Activated CD4-positive, CD25-positive, alpha-beta regulatory T cell treated with anti-CD3 and anti-CD28 coated beads, Interleukin-2, amount 50 U/mL, for 16 hours (primary cell): ENCODE data around the gene RABEP1.
"Not testable (repeated sequence)": the region's sequence is repeated elsewhere in the genome, so short reads cannot be mapped to it uniquely, and the experiment has no call there.

ENCODE experiments used
- DNase-seq: peaks from one replicate; pipeline ENCODE4 v3.0.0-alpha.2; 2020; ENCODE audit warnings: low read depth, low spot score

RABEP1 gene, protein sequence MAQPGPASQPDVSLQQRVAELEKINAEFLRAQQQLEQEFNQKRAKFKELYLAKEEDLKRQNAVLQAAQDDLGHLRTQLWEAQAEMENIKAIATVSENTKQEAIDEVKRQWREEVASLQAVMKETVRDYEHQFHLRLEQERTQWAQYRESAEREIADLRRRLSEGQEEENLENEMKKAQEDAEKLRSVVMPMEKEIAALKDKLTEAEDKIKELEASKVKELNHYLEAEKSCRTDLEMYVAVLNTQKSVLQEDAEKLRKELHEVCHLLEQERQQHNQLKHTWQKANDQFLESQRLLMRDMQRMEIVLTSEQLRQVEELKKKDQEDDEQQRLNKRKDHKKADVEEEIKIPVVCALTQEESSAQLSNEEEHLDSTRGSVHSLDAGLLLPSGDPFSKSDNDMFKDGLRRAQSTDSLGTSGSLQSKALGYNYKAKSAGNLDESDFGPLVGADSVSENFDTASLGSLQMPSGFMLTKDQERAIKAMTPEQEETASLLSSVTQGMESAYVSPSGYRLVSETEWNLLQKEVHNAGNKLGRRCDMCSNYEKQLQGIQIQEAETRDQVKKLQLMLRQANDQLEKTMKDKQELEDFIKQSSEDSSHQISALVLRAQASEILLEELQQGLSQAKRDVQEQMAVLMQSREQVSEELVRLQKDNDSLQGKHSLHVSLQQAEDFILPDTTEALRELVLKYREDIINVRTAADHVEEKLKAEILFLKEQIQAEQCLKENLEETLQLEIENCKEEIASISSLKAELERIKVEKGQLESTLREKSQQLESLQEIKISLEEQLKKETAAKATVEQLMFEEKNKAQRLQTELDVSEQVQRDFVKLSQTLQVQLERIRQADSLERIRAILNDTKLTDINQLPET

GRCh38 chr17:5281814-5282641 is at the start of gene RABEP1:
Gene RABEP1, plus strand, starts transcription at chr17:5282284. Its CDS starts 203 bp downstream, at chr17:5282487.
- DNase-seq: peak; percentile 86

GRCh38 chr17:5233492-5233891 is 48.6 kb upstream of the RABEP1 start:
- not testable (repeated sequence) for DNase-seq

DNA sequence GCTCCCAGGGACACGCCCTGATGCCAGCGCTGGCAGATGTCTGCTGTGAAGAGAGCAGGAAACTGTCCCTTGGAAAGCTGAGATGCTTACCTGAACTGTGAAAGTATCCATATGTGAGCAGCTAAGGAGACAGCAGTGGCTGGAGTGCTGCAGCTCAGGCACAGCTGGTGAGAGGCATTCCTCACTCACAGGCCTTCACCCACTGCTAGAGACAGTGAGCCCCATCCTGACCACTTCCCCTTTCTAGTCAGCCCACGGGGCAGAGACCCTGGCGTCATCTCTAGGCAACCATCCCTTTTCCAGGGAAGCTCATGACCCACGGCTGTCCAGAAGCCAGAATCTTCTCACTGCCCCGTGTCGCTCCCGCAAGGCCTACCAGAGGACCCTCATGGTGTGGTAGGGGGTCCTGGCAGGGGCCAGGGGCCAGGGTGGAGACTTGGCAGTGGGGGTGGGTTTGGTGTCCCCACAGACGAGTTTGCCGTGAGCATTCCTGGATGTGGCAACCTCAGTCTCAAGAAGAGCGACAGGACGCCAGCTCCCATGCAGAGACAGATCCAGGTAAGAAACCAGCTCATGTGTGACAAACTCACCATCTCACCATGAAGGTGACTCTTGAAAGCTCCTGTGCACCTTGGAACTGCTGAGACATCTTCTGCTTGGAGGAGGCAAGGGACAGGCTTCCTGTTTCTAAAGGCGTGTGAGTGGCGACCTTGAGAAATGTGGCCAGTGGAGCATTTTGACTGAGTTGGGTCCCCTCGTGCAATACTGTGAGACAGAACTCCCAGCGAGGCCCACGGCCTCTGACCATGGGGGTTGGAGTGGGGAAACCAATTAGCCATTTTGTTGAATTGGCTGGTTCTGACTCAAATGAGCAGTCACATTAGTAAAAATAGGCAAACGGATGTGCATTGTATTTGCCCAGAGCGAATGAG is 47.2 kb upstream of the RABEP1 start, which contains the start of gene SCIMP:
TSS of gene SCIMP (minus strand) at position 216 of the 932 bp plus-strand sequence. CDS start at position 111, 105 bp downstream.
- DNase-seq: no peak

DNA sequence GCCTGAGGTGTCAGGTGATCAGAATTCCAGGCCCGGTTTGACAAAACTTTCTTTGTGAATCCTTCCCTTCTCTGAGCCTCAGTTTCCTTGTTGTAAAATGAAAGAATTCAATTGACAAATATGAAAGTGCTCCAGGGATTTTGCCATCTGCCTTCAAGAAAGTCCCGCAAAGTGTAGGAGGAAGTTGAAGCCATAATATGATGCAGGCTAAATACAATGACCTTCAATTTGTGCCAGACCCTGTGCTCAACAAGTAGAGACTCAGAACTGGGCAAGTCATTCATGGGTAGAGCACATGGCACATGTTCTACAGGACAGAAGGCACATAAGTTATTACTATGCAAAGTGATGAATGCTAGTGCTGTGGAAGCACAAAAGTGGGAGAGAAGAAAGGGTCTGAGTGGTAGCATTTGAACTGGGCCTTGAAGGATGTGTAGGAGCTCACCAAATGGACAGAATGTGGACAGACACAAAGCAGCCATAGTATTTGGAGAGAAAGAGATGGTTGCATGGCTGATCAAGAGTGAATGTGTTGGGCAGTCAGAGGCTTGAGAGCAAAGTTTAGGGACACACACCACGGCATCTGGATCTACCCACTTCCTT is 45.0 kb upstream of the RABEP1 start:
- DNase-seq: no peak

GRCh38 chr17:5237541-5238016 is 44.5 kb upstream of the RABEP1 start:
- no peak for DNase-seq

- no peak for DNase-seq
Measured at GRCh38 chr17:5238333-5238732, 43.8 kb upstream of the RABEP1 start.

GRCh38 chr17:5239769-5240168 is 42.3 kb upstream of the RABEP1 start:
- not testable (repeated sequence) for DNase-seq

DNA sequence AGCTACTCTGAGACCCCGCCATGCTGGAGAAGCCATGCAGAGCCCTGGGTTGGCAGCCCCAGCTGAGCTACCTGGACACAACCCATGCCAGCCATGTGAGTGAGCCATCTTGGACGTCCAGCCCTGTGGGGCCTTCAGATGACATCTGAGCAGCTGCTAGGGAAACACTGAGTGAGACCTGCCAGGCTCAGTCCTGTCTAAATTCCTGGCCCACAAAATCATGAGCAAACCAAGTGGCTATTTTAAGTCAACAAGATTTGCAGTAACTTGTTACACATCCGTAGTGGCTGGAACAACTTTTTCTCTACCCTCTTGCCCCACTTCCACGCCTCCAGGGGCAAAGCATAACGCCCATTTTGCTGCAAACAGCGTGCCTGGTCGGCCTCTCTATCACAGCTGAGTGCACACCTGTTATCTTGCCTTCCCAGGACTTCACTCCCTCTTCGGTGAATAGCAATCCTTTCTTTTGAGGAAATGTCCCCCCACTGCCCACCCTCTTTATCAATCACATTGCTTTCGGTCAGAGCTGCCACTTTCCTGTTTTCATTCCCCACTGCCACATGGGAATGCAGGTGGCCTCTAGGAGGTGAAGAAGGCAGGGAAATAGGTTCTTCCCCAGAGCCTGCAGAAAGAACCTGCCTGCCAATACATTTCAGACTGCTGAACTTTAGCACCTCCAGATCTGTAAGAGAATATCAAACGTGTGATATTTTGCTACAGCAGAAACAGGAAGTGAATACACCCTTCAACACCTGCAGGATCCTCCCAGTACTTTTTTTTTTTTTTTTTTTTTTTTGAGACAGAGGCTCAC is 40.0 kb upstream of the RABEP1 start:
- DNase-seq: no peak

- DNase-seq: no peak
Measured at GRCh38 chr17:5247621-5248020, 34.5 kb upstream of the RABEP1 start.

DNA sequence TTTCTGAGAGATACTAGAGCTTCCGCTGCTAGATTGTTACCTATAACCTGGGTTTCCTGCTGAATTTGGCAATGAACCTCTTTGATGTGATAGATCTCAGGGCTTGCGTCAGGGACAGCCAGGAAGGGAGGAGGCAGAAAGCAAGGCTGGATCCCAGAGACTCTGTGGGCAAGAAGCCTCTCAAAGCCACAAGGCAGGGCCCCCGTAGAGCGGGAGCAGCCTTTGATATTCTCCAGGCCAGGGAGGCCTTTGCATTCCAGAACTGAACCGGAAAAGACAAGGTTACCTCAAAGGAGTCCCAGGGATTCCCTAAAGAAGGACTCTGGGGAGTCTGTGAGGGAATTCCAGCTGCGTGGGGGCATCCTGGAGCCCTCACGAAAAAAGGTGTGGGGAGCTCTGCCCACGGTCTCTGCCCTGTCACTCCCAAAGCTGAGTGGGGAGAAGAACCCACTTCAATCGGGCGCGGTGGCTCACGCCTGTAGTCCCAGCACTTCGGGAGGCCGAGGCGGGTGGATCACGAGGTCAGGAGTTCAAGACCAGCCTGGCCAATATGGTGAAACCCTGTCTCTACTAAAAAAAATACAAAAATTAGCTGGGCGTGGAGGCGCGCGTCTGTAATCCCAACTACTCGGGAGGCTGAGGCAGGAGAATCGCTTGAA is 33.1 kb upstream of the RABEP1 start:
- no peak for DNase-seq

- peak; percentile 49 for DNase-seq
Measured at GRCh38 chr17:5249615-5250014, 32.5 kb upstream of the RABEP1 start.

GRCh38 chr17:5254414-5254813 is 27.7 kb upstream of the RABEP1 start:
- no peak for DNase-seq

DNA sequence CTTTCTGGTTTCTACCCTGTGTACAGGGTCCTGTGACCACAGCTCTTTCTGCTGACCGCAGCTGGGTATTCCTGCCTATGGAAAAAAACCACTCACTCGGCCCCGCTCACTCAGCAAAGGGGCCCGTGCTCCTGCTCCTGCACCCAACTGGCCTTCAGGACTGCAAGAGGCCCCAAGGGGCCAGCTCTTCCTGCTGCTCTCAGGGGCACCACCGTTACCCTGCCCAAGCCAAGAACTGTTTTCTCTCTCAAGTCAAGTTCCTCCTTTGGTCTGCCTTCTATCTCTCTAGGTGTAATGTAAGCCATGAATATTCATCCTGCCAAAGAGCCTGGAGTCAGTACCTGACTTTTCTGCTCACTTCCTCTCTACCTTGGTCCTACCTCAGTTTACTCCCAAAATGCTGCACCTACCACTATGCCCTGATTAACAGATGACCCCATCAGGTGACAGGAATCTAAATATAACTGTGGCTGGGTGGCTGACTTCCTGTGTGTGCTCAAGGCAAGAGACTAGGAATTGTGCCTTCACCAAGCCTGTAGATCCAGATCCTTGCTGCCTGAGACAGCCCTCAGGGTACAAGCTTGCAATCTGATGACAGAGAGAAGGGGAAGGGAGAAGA is 27.1 kb upstream of the RABEP1 start:
- no peak for DNase-seq

DNA sequence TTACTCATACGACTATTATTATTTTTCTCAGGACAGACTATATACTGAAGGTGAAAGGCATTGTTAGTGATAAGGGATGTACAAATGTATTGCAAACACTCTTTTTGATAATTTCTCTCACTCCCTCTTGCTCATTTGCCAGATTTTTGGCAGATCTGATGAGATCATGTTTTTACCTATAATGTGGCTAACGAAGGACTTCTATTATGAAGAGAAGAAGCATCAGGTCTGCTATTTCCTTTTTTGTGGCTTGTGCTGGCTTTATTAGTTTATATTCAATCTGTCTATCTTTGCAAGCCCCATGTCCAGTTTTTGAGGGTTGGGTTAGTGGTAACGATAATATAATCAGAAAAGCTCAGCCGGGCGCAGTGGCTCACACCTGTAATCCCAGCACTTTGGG is 25.0 kb upstream of the RABEP1 start:
- DNase-seq: no peak

DNA sequence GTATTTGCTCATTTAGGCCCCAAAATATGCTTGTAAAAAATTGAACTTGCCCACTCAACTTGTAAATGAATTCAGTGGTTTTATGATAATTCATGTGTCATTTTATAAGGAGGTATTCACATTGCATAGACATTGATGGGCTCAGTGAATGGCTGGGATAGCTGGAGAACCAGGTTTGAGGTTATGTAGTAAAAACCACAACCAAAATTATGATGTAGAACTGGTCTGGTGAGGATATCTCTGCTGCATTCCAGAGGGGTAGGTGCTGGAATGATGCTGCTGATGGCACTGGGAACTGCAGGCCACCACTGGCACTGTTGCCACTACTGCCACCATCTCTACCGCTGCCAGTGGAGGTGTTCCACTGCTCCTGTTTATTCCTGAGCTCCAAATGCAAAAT is 21.5 kb upstream of the RABEP1 start:
- DNase-seq: no peak

GRCh38 chr17:5262416-5262991 is 19.6 kb upstream of the RABEP1 start:
- DNase-seq: no peak

- DNase-seq: no peak
Measured at GRCh38 chr17:5263441-5263840, 18.6 kb upstream of the RABEP1 start.

GRCh38 chr17:5264893-5265292 is 17.2 kb upstream of the RABEP1 start:
- no peak for DNase-seq
